Stimulated activated CD8-positive, alpha-beta memory T cell treated with anti-CD3 and anti-CD28 coated beads, Interleukin-4, amount 100 ng/mL, for 1 hour (primary cell): ENCODE data around the gene HBEGF.

Experiments used
- DNase-seq, 2 donors: peaks; one replicate each; pipeline ENCODE4 v3.0.0-alpha.2; 2020; ENCODE audit warnings: low read depth in 2 of 2, low spot score in 1 of 2

HBEGF gene

GRCh38 chr5:140346348-140347221, at the start of gene HBEGF:
HBEGF (minus strand) TSS chr5:140346603; CDS start chr5:140346328, 275 bp downstream.
- DNase-seq, result peak in 1 of 2 donors; percentile 7

- DNase-seq, result no peak
These were observed 47.3 kb upstream of the HBEGF start for GRCh38 chr5:140393738-140394137.

- DNase-seq, result no peak
These were observed 45.3 kb upstream of the HBEGF start for GRCh38 chr5:140391732-140392131.

- no peak for DNase-seq
These were observed 44.9 kb upstream of the HBEGF start for GRCh38 chr5:140391312-140391711.

GRCh38 chr5:140388052-140388451, 41.6 kb upstream of the HBEGF start:
- no peak for DNase-seq

GRCh38 chr5:140383300-140383699, 36.9 kb upstream of the HBEGF start:
- no peak for DNase-seq

GRCh38 chr5:140382866-140383265, 36.5 kb upstream of the HBEGF start:
- no peak for DNase-seq

GRCh38 chr5:140381972-140382371, 35.6 kb upstream of the HBEGF start:
- no peak for DNase-seq

- no peak for DNase-seq
These were observed 34.9 kb upstream of the HBEGF start for GRCh38 chr5:140381351-140381750.

GRCh38 chr5:140372971-140373487, 26.6 kb upstream of the HBEGF start:
- peak in 1 of 2 donors; percentile 11 for DNase-seq

- no peak for DNase-seq
These were observed 25.2 kb upstream of the HBEGF start for GRCh38 chr5:140371356-140372151.

- DNase-seq, result no peak
These were observed 21.0 kb upstream of the HBEGF start for GRCh38 chr5:140367256-140368013.

GRCh38 chr5:140366589-140367255, 20.3 kb upstream of the HBEGF start:
- DNase-seq, result no peak

GRCh38 chr5:140365941-140366340, 19.5 kb upstream of the HBEGF start:
- no peak for DNase-seq

GRCh38 chr5:140365282-140365681, 18.9 kb upstream of the HBEGF start:
- DNase-seq, result no peak

- no peak for DNase-seq
These were observed 18.0 kb upstream of the HBEGF start for GRCh38 chr5:140364472-140364765.

- no peak for DNase-seq
These were observed 17.4 kb upstream of the HBEGF start for GRCh38 chr5:140363631-140364471.

GRCh38 chr5:140362875-140363630, 16.6 kb upstream of the HBEGF start:
- peak; percentile 65 to 72 for DNase-seq

GRCh38 chr5:140362311-140362710, 15.9 kb upstream of the HBEGF start:
- no peak for DNase-seq
